HS-27A (cell line): ENCODE data around the gene MARK3.

ENCODE experiments used
- DNase-seq: peaks from one replicate; pipeline ENCODE4 v3.0.0-alpha.2; 2012; ENCODE audit warnings: low read depth, missing footprints

MARK3 gene

GRCh38 chr14:103366741-103367140 lies 18.5 kb upstream of the MARK3 start:
- DNase-seq = no peak

- DNase-seq = no peak
Observed at GRCh38 chr14:103367995-103368394, 17.2 kb upstream of the MARK3 start.

- no peak for DNase-seq
Observed at GRCh38 chr14:103370087-103370486, 15.1 kb upstream of the MARK3 start.

GRCh38 chr14:103372017-103372416 lies 13.2 kb upstream of the MARK3 start:
- DNase-seq = no peak

GRCh38 chr14:103372552-103373304 lies 12.5 kb upstream of the MARK3 start:
- DNase-seq = peak; percentile 74

- no peak for DNase-seq
Observed at GRCh38 chr14:103374121-103374520, 11.1 kb upstream of the MARK3 start.

- no peak for DNase-seq
Observed at GRCh38 chr14:103377522-103378037, 7.6 kb upstream of the MARK3 start.

- DNase-seq = no peak
Observed at GRCh38 chr14:103378038-103378854, 7.0 kb upstream of the MARK3 start.

GRCh38 chr14:103380719-103381377 lies 4.4 kb upstream of the MARK3 start:
- DNase-seq = no peak

- DNase-seq = no peak
Observed at GRCh38 chr14:103382376-103382775, 2.8 kb upstream of the MARK3 start.

- DNase-seq = no peak
Observed at GRCh38 chr14:103384450-103385151, 614 bp upstream of the MARK3 start.

GRCh38 chr14:103385929-103386712 lies 906 bp downstream of the MARK3 start:
- DNase-seq = no peak

- DNase-seq = no peak
Observed at GRCh38 chr14:103386713-103387329, 1.6 kb downstream of the MARK3 start.

- no peak for DNase-seq
Observed at GRCh38 chr14:103388664-103389063, 3.4 kb downstream of the MARK3 start.

- DNase-seq = no peak
Observed at GRCh38 chr14:103390605-103391004, 5.4 kb downstream of the MARK3 start.

GRCh38 chr14:103391048-103391447 lies 5.8 kb downstream of the MARK3 start:
- no peak for DNase-seq

GRCh38 chr14:103392106-103392505 lies 6.9 kb downstream of the MARK3 start:
- no peak for DNase-seq

- DNase-seq = no peak
Observed at GRCh38 chr14:103392572-103392971, 7.4 kb downstream of the MARK3 start.

- no peak for DNase-seq
Observed at GRCh38 chr14:103393070-103393469, 7.9 kb downstream of the MARK3 start.
